Fibroblast of lung (primary cell): Measurements from ENCODE around the gene KIF6. TPM values are rescaled to one million over a fixed set of nuclear protein-coding genes. Genes with fewer than 3 reads are reported as not detected.

Source experiments
- DNase-seq, 2 donors: peaks; one replicate each; pipeline versions ENCODE4 v3.0.0 to v3.0.0-alpha.2; 2010; ENCODE audit warnings: low read depth in 2 of 2
- H2AFZ ChIP-seq: 2 replicates; pipeline ENCODE4 v1.5.1; 2012; ENCODE audit warnings: low read length, control low read depth, inconsistent platforms
- H3K27ac ChIP-seq: 2 replicates; pipeline ENCODE4 v1.5.1; 2011; ENCODE audit warnings: low read length, control low read depth; ENCODE audit not compliant: insufficient read depth
- H3K27me3 ChIP-seq: 2 replicates; pipeline ENCODE4 v1.5.1; 2011; ENCODE audit warnings: mild to moderate bottlenecking, low read length; ENCODE audit not compliant: control insufficient read depth, insufficient read depth
- H3K36me3 ChIP-seq: 2 replicates; pipeline ENCODE4 v1.5.1; 2011; ENCODE audit warnings: low read length; ENCODE audit not compliant: control insufficient read depth, insufficient read depth
- H3K4me1 ChIP-seq: 2 replicates; pipeline ENCODE4 v1.5.1; 2011; ENCODE audit warnings: low read length; ENCODE audit not compliant: control insufficient read depth, insufficient read depth; ENCODE audit errors: extremely low read depth
- H3K4me2 ChIP-seq: 2 replicates; pipeline ENCODE4 v1.5.1; 2011; ENCODE audit warnings: low read length, control low read depth; ENCODE audit not compliant: insufficient read depth; ENCODE audit errors: extremely low read depth
- H3K4me3 ChIP-seq, 4 experiments: fragments of 200-600 bp in 1 of 4; sonication (generic) in 1 of 4; replicated peaks in 1 of 4; 2 replicates each; pipeline ENCODE4 v1.5.1; 2011 to 2016; ENCODE audit warnings: low read length in 4 of 4, low read depth in 3 of 4, mild to moderate bottlenecking in 3 of 4, control low read depth in 2 of 4, inconsistent platforms in 1 of 4, mixed read lengths in 1 of 4; ENCODE audit not compliant: insufficient read depth in 1 of 4; ENCODE audit errors: control extremely low read depth in 1 of 4
- H3K79me2 ChIP-seq: 2 replicates; pipeline ENCODE4 v1.5.1; 2012; ENCODE audit warnings: mild to moderate bottlenecking, low read length, inconsistent platforms; ENCODE audit not compliant: control insufficient read depth, insufficient read depth
- H3K9ac ChIP-seq: 2 replicates; pipeline ENCODE4 v1.5.1; 2011; ENCODE audit warnings: mild to moderate bottlenecking, low read length, control low read depth; ENCODE audit not compliant: insufficient read depth
- H3K9me3 ChIP-seq: 2 replicates; pipeline ENCODE4 v1.5.1; 2012; ENCODE audit warnings: low read depth, low read length; ENCODE audit not compliant: control insufficient read depth, insufficient read depth
- H4K20me1 ChIP-seq: 2 replicates; pipeline ENCODE4 v1.5.1; 2011; ENCODE audit warnings: low read length; ENCODE audit not compliant: control insufficient read depth, insufficient read depth; ENCODE audit errors: extremely low read depth
- CTCF ChIP-seq, 2 donors: IDR thresholded peaks in 1 of 2; conservative IDR thresholded peaks in 1 of 2; 1 replicate in 1 of 2; 2 replicates in 1 of 2; pipeline ENCODE4 v1.5.1; 2011 to 2012; ENCODE audit warnings: low read length in 2 of 2, control low read depth in 1 of 2, inconsistent platforms in 1 of 2, low read depth in 1 of 2, mild to moderate bottlenecking in 1 of 2
- EZH2 ChIP-seq: IDR thresholded peaks from 2 replicates; pipeline ENCODE4 v1.5.1; 2012; ENCODE audit warnings: low read length, control low read depth, mild to moderate bottlenecking; ENCODE audit errors: missing control alignments
- polyA plus RNA-seq, 2 donors: library from polyadenylated mRNA; depleted of rRNA in 1 of 2; stranded (reverse) in 1 of 2; unstranded in 1 of 2; fragments of >200 nt; gene quantifications; 2 replicates each; pipeline ENCODE4 v1.2.1, GENCODE V29; 2011 to 2012; ENCODE audit warnings: missing spikeins in 1 of 2
- total RNA-seq: library from RNA; depleted of rRNA; stranded (reverse); fragments of >200 nt; gene quantifications from 2 replicates; pipeline ENCODE4 v1.2.1, GENCODE V29; 2014

KIF6 gene
- total and polyA plus RNA-seq, 2 donors (not counting 1 experiment from before 2014, with no cell fraction given), result 0.24 to 0.83 TPM

GRCh38 chr6:39553860-39554802 is 171.1 kb downstream of the KIF6 start:
- Histone ChIP-seq H3K27ac (no peak overlapping the region), H3K4me2 (no peak overlapping the region), H3K4me1 (no peaks in the 10 kb centered on the region), H3K9me3 (no peaks in the 10 kb centered on the region), H3K79me2 (no peaks in the 10 kb centered on the region), H3K36me3 (no peaks in the 10 kb centered on the region), H2AFZ (no peak overlapping the region), H3K27me3 (no peaks in the 10 kb centered on the region), H3K9ac (no peak overlapping the region), H4K20me1 (no peaks in the 10 kb centered on the region), H3K4me3 (no peak overlapping the region)
- no peak for TF ChIP-seq EZH2
- TF ChIP-seq CTCF (conservative IDR thresholded peaks at IDR 0.05 in 1 of 2, IDR thresholded peaks at IDR 0.05 in 1 of 2; ENCODE audit: low read depth in 1 of 2, low read length in 2 of 2), result no peak
- peak; percentile 21 to 78 for DNase-seq

GRCh38 chr6:39553029-39553428 is 172.2 kb downstream of the KIF6 start:
- TF ChIP-seq EZH2 (no peak), CTCF (conservative IDR thresholded peaks at IDR 0.05 in 1 of 2, IDR thresholded peaks at IDR 0.05 in 1 of 2; ENCODE audit: low read depth in 1 of 2, low read length in 2 of 2) (no peak)
- Histone ChIP-seq H3K79me2 (no peaks in the 10 kb centered on the region), H3K27ac (no peak overlapping the region), H3K36me3 (no peaks in the 10 kb centered on the region), H3K4me3 (no peak overlapping the region), H3K4me2 (no peak overlapping the region), H3K4me1 (no peaks in the 10 kb centered on the region), H2AFZ (no peak overlapping the region), H3K9ac (no peak overlapping the region), H4K20me1 (no peaks in the 10 kb centered on the region), H3K27me3 (no peaks in the 10 kb centered on the region), H3K9me3 (no peaks in the 10 kb centered on the region)
- DNase-seq, result peak in 1 of 2 donors; percentile 20

GRCh38 chr6:39550191-39550590 is 175.0 kb downstream of the KIF6 start:
- no peak for DNase-seq
- TF ChIP-seq CTCF (conservative IDR thresholded peaks at IDR 0.05 in 1 of 2, IDR thresholded peaks at IDR 0.05 in 1 of 2; ENCODE audit: low read depth in 1 of 2, low read length in 2 of 2) (no peak), EZH2 (no peak)
- Histone ChIP-seq H4K20me1 (no peaks in the 10 kb centered on the region), H3K79me2 (no peaks in the 10 kb centered on the region), H3K9me3 (no peaks in the 10 kb centered on the region), H3K4me2 (no peak overlapping the region), H3K4me3 (no peak overlapping the region), H3K27me3 (no peaks in the 10 kb centered on the region), H3K36me3 (no peaks in the 10 kb centered on the region), H3K27ac (no peak overlapping the region), H2AFZ (no peak overlapping the region), H3K4me1 (no peaks in the 10 kb centered on the region), H3K9ac (no peak overlapping the region)
